ENCODE measurements around the gene TOX3. TPM values are rescaled to one million over a fixed set of nuclear protein-coding genes. Genes with fewer than 3 reads are reported as not detected.

The TOX3 gene
- total and polyA plus RNA-seq, 10 of the 15 experiments (the other 5 are each of a cell fraction or from before 2014, with no cell fraction given): not detected

- RAD21 ChIA-PET (ENCODE audit: unreplicated experiment): no interaction called here
- H3K4me1 ChIP-seq (ENCODE audit: control insufficient read depth, insufficient read depth, low read length): no peaks in the 10 kb centered on the region
- no peak for ATAC-seq
- no peak overlapping the region for H2AFZ ChIP-seq (ENCODE audit: control insufficient read depth, low read depth, low read length)
- SMC1A ChIA-PET (ENCODE audit: uncharacterized antibody, unreplicated experiment): interaction anchor here (0.6 kb wide), 1 partner anchor 26 kb away, joined by 3 read pairs; no protein-coding TSS in a partner anchor
- no peaks in the 10 kb centered on the region for H3K36me3 ChIP-seq (ENCODE audit: control insufficient read depth in 2 of 2, insufficient read depth in 2 of 2, low read length in 1 of 2)
- no peak for DNase-seq (ENCODE audit: low read depth, low spot score)
- in situ Hi-C loops (cut with MboI): no loop called here
- WGBS (ENCODE audit: insufficient coverage, insufficient replicate concordance, low lambda C conversion rate, missing lambda C conversion rate): 3% methylated on average over 2 of the region's 2 CpGs
- FAIRE-seq: no peak
- intact Hi-C loops (cut with micrococcal nuclease; ENCODE audit: unreplicated experiment): no loop called here
- no peak overlapping the region for H3K4me2 ChIP-seq (ENCODE audit: control insufficient read depth, insufficient read depth)
- POLR2A ChIA-PET: no interaction called here
- H4K20me1 ChIP-seq (ENCODE audit: control insufficient read depth, insufficient read depth): no peaks in the 10 kb centered on the region
- peaks cover 0 to 3% of the 10 kb centered on the region in 2 experiments; a peak in 2 of 4 replicates for H3K27me3 ChIP-seq (replicated peaks in 1 of 2; ENCODE audit: control insufficient read depth in 2 of 2, insufficient read depth in 2 of 2, low read length in 1 of 2)
- no peak overlapping the region for H3K9ac ChIP-seq (ENCODE audit: control insufficient read depth, insufficient read depth, low read length)
- no peaks in the 10 kb centered on the region for H3K79me2 ChIP-seq (ENCODE audit: control insufficient read depth, insufficient read depth, low read length)
- no peaks in the 10 kb centered on the region for H3K9me3 ChIP-seq (replicated peaks; ENCODE audit: control insufficient read depth, insufficient read depth, low read length)
- TF ChIP-seq MTA3 (IDR thresholded peaks at IDR 0.05; ENCODE audit: borderline replicate concordance, low read length) (no peak), CHD2 (IDR thresholded peaks at IDR 0.05; ENCODE audit: borderline replicate concordance, low read depth, low read length) (no peak), BMI1 (IDR thresholded peaks at IDR 0.05; ENCODE audit: borderline replicate concordance) (no peak), ZBTB33 (IDR thresholded peaks at IDR 0.05) (no peak), RUNX3 (IDR thresholded peaks at IDR 0.05; ENCODE audit: low read length) (no peak), IKZF1 (conservative IDR thresholded peaks at IDR 0.05) (no peak), SKIL (IDR thresholded peaks at IDR 0.05; ENCODE audit: low read depth, poor library complexity, severe bottlenecking) (no peak), HDGF (IDR thresholded peaks at IDR 0.05) (no peak), MYC (IDR thresholded peaks at IDR 0.05; ENCODE audit: insufficient read depth, insufficient read length, insufficient replicate concordance, low read length, severe bottlenecking) (no peak), TBL1XR1 (IDR thresholded peaks at IDR 0.05; ENCODE audit: low read depth, low read length) (no peak), RAD51 (IDR thresholded peaks at IDR 0.05) (no peak), SMAD5 (IDR thresholded peaks at IDR 0.05; ENCODE audit: low read depth) (no peak), HSF1 (IDR thresholded peaks at IDR 0.05; ENCODE audit: low read depth, low read length) (no peak), CHD4 (IDR thresholded peaks at IDR 0.05) (no peak), CBX3 (IDR thresholded peaks at IDR 0.05; ENCODE audit: borderline replicate concordance, low read depth) (no peak), SREBF1 (IDR thresholded peaks at IDR 0.05; ENCODE audit: low read length) (no peak)
- H3K27ac ChIP-seq (ENCODE audit: control insufficient read depth, insufficient read depth): no peak overlapping the region
- CTCF ChIA-PET: no interaction called here
- no peak overlapping the region for H3K4me3 ChIP-seq
- no TSS peak for BruUV-seq (replicated peaks)
Measured at GRCh38 chr16:52540910-52541309, 6.0 kb downstream of the TOX3 start.
